ENCODE data around the gene MRPL57. TPM values are rescaled to one million over a fixed set of nuclear protein-coding genes. Genes with fewer than 3 reads are reported as not detected.
A peak's percentile ranks its signal among the peaks of the same experiment; 100 is the strongest.
"Not testable (repeated sequence)": the region's sequence is repeated elsewhere in the genome, so short reads cannot be mapped to it uniquely, and the experiment has no call there.

MRPL57 gene
- 14.6 and 23.6 TPM in 2 replicates for total RNA-seq

- DNase-seq (ENCODE audit: low read depth): peak; percentile 78
These were observed at the start of gene MRPL57, which contains the start of gene SKA3 for GRCh38 chr13:21176215-21176981. TSS of gene MRPL57 (plus strand) at chr13:21176658. CDS start at chr13:21176917, 259 bp downstream. TSS of gene SKA3 (minus strand) at chr13:21176552. CDS start at chr13:21176477, 75 bp downstream.

GRCh38 chr13:21130116-21130515 lies 46.3 kb upstream of the MRPL57 start:
- DNase-seq (ENCODE audit: low read depth): no peak

GRCh38 chr13:21133077-21133476 lies 43.4 kb upstream of the MRPL57 start:
- no peak for DNase-seq (ENCODE audit: low read depth)

GRCh38 chr13:21134475-21134874 lies 42.0 kb upstream of the MRPL57 start:
- no peak for DNase-seq (ENCODE audit: low read depth)

- DNase-seq (ENCODE audit: low read depth): not testable (repeated sequence)
These were observed 40.6 kb upstream of the MRPL57 start for GRCh38 chr13:21135833-21136232.

- DNase-seq (ENCODE audit: low read depth): peak; percentile 23
These were observed 38.8 kb upstream of the MRPL57 start for GRCh38 chr13:21137696-21138095.

- peak; percentile 53 for DNase-seq (ENCODE audit: low read depth)
These were observed 37.9 kb upstream of the MRPL57 start for GRCh38 chr13:21138561-21138960.

GRCh38 chr13:21139374-21139773 lies 37.1 kb upstream of the MRPL57 start:
- DNase-seq (ENCODE audit: low read depth): no peak

- DNase-seq (ENCODE audit: low read depth): no peak
These were observed 33.7 kb upstream of the MRPL57 start for GRCh38 chr13:21142766-21143165.

GRCh38 chr13:21147827-21148226 lies 28.6 kb upstream of the MRPL57 start:
- DNase-seq (ENCODE audit: low read depth): no peak

- no peak for DNase-seq (ENCODE audit: low read depth)
These were observed 27.8 kb upstream of the MRPL57 start for GRCh38 chr13:21148557-21149258.

- DNase-seq (ENCODE audit: low read depth): no peak
These were observed 26.9 kb upstream of the MRPL57 start for GRCh38 chr13:21149568-21149967.

- DNase-seq (ENCODE audit: low read depth): no peak
These were observed 26.4 kb upstream of the MRPL57 start for GRCh38 chr13:21150013-21150412.

- no peak for DNase-seq (ENCODE audit: low read depth)
These were observed 24.1 kb upstream of the MRPL57 start for GRCh38 chr13:21152251-21152899.

GRCh38 chr13:21164631-21165030 lies 11.8 kb upstream of the MRPL57 start:
- DNase-seq (ENCODE audit: low read depth): no peak

GRCh38 chr13:21165606-21166005 lies 10.9 kb upstream of the MRPL57 start:
- not testable (repeated sequence) for DNase-seq (ENCODE audit: low read depth)

- DNase-seq (ENCODE audit: low read depth): peak; percentile 85
These were observed 5.0 kb upstream of the MRPL57 start for GRCh38 chr13:21171420-21171819.

- DNase-seq (ENCODE audit: low read depth): not testable (repeated sequence)
These were observed 2.7 kb upstream of the MRPL57 start for GRCh38 chr13:21173767-21174166.

GRCh38 chr13:21175656-21176214 lies 723 bp upstream of the MRPL57 start:
- DNase-seq (ENCODE audit: low read depth): peak; percentile 40

GRCh38 chr13:21176982-21177284 lies 475 bp downstream of the MRPL57 start:
- no peak for DNase-seq (ENCODE audit: low read depth)

- DNase-seq (ENCODE audit: low read depth): peak; percentile 80
These were observed 5.2 kb downstream of the MRPL57 start for GRCh38 chr13:21181671-21182070.

GRCh38 chr13:21186410-21186809 lies 10.0 kb downstream of the MRPL57 start:
- DNase-seq (ENCODE audit: low read depth): not testable (repeated sequence)

Measured in renal cortical epithelial cell (primary cell).